ENCODE results near the gene ZNF195. TPM values are rescaled to one million over a fixed set of nuclear protein-coding genes. Genes with fewer than 3 reads are reported as not detected.

Gene ZNF195
- total RNA-seq, 1 experiment from 2014 or later: 47.7 TPM

DNA sequence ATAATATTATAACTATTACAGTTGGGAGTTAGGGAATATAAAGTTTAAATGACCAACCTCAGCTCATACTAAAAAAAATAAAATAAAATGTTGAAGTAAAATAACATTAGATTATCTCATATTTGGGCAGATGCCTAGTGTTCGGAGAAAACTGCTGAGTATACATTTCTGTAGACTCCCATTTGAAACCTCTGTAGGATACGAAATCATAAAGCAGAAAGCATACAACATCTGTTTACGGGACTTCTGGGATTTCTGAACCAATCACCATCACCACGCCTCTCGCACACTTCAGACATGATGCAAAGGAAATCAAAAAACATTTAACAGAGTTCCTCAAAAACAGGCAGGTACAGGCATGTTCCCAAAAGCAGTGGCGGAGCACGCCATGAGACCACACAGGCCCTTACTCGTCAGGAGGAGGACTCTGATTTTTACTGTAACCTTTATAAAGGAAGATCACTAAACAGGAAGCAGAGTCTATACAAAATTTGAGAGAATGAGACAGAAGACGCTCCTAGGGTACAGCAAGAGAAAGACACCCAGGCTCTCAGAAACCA is 8.6 kb downstream of the ZNF195 start:
- Histone ChIP-seq H3K9ac (ENCODE audit: low read length) (no peak overlapping the region), H3K36me3 (ENCODE audit: control insufficient read depth in 1 of 2, insufficient read depth in 2 of 2, low read length in 2 of 2) (peaks cover 69 to 89% of the 10 kb centered on the region in 2 experiments), H3K4me1 (ENCODE audit: control insufficient read depth in 1 of 2, insufficient read depth in 2 of 2, low read length in 2 of 2) (no peaks in the 10 kb centered on the region), H3K4me2 (ENCODE audit: low read length) (no peak overlapping the region), H3K27me3 (ENCODE audit: insufficient read depth, low read length) (no peaks in the 10 kb centered on the region), H2AFZ (ENCODE audit: low read depth, low read length, poor library complexity, severe bottlenecking) (no peak overlapping the region), H3K9me3 (ENCODE audit: control insufficient read depth in 1 of 2, insufficient read depth in 1 of 2, low read depth in 1 of 2, low read length in 2 of 2) (peaks cover 0 to 28% of the 10 kb centered on the region in 2 experiments; a peak in 3 of 4 replicates), H4K20me1 (ENCODE audit: insufficient read depth) (no peaks in the 10 kb centered on the region), H3K4me3 (replicated peaks in 1 of 2; ENCODE audit: low read depth in 1 of 2, low read length in 2 of 2) (no peak overlapping the region), H3K79me2 (ENCODE audit: insufficient read depth, low read length) (peaks cover 81% of the 10 kb centered on the region), H3K27ac (ENCODE audit: low read depth, low read length) (no peak overlapping the region), H3K9me2 (ENCODE audit: insufficient read depth) (no peaks in the 10 kb centered on the region)
- ChIA-PET RAD21 (ENCODE audit: low non-redundant PET in 1 of 2, low total read pairs in 2 of 2, uncharacterized antibody in 2 of 2, unreplicated experiment in 2 of 2) (no interaction called here), POLR2A (no interaction called here), CTCF (no interaction called here)
- DNase-seq (ENCODE audit: low read depth, low spot score) (no peak), ATAC-seq (no peak)
- TF ChIP-seq CEBPB (IDR thresholded peaks at IDR 0.05; ENCODE audit: low read depth) (no peak), SIN3A (IDR thresholded peaks at IDR 0.05; ENCODE audit: low read depth) (no peak), ELF1 (IDR thresholded peaks at IDR 0.05; ENCODE audit: borderline replicate concordance, low read depth) (no peak), YY1 (IDR thresholded peaks at IDR 0.05; ENCODE audit: extremely low read depth, insufficient replicate concordance, low read depth, low read length) (no peak), CBX3 (IDR thresholded peaks at IDR 0.05; ENCODE audit: low read depth) (no peak), ZBTB33 (IDR thresholded peaks at IDR 0.05; ENCODE audit: extremely low read depth, insufficient replicate concordance, low read length) (no peak), POLR2AphosphoS5 (IDR thresholded peaks at IDR 0.05; ENCODE audit: low read depth, low read length) (no peak), RAD21 (IDR thresholded peaks at IDR 0.05; ENCODE audit: low read depth) (no peak), TCF7L2 (IDR thresholded peaks at IDR 0.05; ENCODE audit: borderline replicate concordance, extremely low read depth, insufficient read depth, insufficient read length) (no peak), FOSL1 (IDR thresholded peaks at IDR 0.05; ENCODE audit: low read depth) (no peak), POLR2A (IDR thresholded peaks at IDR 0.05; ENCODE audit: borderline replicate concordance, extremely low read depth, insufficient read depth, insufficient read length) (no peak), ZNF274 (IDR thresholded peaks at IDR 0.05; ENCODE audit: low read depth, low read length) (no peak), EGR1 (IDR thresholded peaks at IDR 0.05; ENCODE audit: low read depth) (no peak), JUND (IDR thresholded peaks at IDR 0.05) (no peak), EZH2 (IDR thresholded peaks at IDR 0.05) (no peak)
- TF ChIP-seq, protein P1, sequence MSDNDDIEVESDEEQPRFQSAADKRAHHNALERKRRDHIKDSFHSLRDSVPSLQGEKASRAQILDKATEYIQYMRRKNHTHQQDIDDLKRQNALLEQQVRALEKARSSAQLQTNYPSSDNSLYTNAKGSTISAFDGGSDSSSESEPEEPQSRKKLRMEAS (IDR thresholded peaks at IDR 0.05): no peak
- TF ChIP-seq, protein P2, sequence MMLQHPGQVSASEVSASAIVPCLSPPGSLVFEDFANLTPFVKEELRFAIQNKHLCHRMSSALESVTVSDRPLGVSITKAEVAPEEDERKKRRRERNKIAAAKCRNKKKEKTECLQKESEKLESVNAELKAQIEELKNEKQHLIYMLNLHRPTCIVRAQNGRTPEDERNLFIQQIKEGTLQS (IDR thresholded peaks at IDR 0.05): no peak
- TF ChIP-seq, protein P3, sequence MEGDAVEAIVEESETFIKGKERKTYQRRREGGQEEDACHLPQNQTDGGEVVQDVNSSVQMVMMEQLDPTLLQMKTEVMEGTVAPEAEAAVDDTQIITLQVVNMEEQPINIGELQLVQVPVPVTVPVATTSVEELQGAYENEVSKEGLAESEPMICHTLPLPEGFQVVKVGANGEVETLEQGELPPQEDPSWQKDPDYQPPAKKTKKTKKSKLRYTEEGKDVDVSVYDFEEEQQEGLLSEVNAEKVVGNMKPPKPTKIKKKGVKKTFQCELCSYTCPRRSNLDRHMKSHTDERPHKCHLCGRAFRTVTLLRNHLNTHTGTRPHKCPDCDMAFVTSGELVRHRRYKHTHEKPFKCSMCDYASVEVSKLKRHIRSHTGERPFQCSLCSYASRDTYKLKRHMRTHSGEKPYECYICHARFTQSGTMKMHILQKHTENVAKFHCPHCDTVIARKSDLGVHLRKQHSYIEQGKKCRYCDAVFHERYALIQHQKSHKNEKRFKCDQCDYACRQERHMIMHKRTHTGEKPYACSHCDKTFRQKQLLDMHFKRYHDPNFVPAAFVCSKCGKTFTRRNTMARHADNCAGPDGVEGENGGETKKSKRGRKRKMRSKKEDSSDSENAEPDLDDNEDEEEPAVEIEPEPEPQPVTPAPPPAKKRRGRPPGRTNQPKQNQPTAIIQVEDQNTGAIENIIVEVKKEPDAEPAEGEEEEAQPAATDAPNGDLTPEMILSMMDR (IDR thresholded peaks at IDR 0.05 in 2 of 3, conservative IDR thresholded peaks at IDR 0.05 in 1 of 3; ENCODE audit: borderline replicate concordance in 1 of 3, insufficient read depth in 1 of 3, low read depth in 2 of 3, low read length in 2 of 3): no peak
- TF ChIP-seq, protein P4, sequence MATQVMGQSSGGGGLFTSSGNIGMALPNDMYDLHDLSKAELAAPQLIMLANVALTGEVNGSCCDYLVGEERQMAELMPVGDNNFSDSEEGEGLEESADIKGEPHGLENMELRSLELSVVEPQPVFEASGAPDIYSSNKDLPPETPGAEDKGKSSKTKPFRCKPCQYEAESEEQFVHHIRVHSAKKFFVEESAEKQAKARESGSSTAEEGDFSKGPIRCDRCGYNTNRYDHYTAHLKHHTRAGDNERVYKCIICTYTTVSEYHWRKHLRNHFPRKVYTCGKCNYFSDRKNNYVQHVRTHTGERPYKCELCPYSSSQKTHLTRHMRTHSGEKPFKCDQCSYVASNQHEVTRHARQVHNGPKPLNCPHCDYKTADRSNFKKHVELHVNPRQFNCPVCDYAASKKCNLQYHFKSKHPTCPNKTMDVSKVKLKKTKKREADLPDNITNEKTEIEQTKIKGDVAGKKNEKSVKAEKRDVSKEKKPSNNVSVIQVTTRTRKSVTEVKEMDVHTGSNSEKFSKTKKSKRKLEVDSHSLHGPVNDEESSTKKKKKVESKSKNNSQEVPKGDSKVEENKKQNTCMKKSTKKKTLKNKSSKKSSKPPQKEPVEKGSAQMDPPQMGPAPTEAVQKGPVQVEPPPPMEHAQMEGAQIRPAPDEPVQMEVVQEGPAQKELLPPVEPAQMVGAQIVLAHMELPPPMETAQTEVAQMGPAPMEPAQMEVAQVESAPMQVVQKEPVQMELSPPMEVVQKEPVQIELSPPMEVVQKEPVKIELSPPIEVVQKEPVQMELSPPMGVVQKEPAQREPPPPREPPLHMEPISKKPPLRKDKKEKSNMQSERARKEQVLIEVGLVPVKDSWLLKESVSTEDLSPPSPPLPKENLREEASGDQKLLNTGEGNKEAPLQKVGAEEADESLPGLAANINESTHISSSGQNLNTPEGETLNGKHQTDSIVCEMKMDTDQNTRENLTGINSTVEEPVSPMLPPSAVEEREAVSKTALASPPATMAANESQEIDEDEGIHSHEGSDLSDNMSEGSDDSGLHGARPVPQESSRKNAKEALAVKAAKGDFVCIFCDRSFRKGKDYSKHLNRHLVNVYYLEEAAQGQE (IDR thresholded peaks at IDR 0.05; ENCODE audit: low read depth): no peak
- intact Hi-C loops (cut with micrococcal nuclease): no loop called here
- no TSS peak for BruUV-seq (replicated peaks)

Measured in HCT116 (cell line).